Uterus (tissue), 2 donors: ENCODE data around the gene LRP11.

Source experiments
- POLR2A ChIP-seq, 2 donors: fragments of 450-650 bp; IDR thresholded peaks; one replicate each; pipeline ENCODE4 v1.6.1; 2016; ENCODE audit warnings: antibody characterized with exemption in 2 of 2, mild to moderate bottlenecking in 1 of 2, moderate library complexity in 1 of 2
- TF ChIP-seq, protein P1 (sequence below), 4 experiments: fragments of 200-600 bp in 2 of 4; fragments of 450-650 bp in 2 of 4; sonication (generic) in 2 of 4; IDR thresholded peaks; one replicate each; pipeline ENCODE4 v1.5.1; 2016 to 2019; ENCODE audit warnings: antibody characterized with exemption in 4 of 4, mild to moderate bottlenecking in 2 of 4, moderate library complexity in 1 of 4

DNA sequence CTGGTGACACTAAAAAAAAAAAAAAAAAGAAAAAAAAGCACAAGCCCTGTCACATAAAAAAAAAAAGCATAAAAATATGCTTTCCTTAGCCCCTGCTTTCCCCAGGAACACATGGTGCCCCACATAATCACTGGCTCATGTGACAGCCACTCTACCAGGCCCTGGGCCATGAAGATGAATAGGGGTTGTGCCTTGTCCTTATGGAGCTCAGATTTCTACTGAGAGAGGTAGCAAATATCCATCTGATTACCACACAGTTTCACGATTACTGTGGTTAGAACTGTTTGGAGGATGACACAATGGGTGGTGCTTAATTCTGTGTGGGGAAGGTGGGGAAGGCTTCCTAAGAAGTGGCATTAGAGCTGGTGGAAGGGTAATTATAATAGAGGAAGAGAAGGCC, 24.5 kb upstream of the LRP11 start:
- TF ChIP-seq, protein P1, sequence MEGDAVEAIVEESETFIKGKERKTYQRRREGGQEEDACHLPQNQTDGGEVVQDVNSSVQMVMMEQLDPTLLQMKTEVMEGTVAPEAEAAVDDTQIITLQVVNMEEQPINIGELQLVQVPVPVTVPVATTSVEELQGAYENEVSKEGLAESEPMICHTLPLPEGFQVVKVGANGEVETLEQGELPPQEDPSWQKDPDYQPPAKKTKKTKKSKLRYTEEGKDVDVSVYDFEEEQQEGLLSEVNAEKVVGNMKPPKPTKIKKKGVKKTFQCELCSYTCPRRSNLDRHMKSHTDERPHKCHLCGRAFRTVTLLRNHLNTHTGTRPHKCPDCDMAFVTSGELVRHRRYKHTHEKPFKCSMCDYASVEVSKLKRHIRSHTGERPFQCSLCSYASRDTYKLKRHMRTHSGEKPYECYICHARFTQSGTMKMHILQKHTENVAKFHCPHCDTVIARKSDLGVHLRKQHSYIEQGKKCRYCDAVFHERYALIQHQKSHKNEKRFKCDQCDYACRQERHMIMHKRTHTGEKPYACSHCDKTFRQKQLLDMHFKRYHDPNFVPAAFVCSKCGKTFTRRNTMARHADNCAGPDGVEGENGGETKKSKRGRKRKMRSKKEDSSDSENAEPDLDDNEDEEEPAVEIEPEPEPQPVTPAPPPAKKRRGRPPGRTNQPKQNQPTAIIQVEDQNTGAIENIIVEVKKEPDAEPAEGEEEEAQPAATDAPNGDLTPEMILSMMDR (IDR thresholded peaks at IDR 0.05): no peak
- no peak for TF ChIP-seq POLR2A (IDR thresholded peaks at IDR 0.05)
